CD4-positive, alpha-beta T cell treated with Interferon gamma for 1 hour (primary cell): Measurements from ENCODE around the gene PLET1.

Source experiments
- DNase-seq: peaks from one replicate; pipeline ENCODE4 v3.0.0-alpha.2; 2020

PLET1 gene

GRCh38 chr11:112280268-112281126 is 19.8 kb upstream of the PLET1 start:
- DNase-seq = peak; percentile 72

GRCh38 chr11:112279901-112280267 is 19.2 kb upstream of the PLET1 start:
- peak; percentile 67 for DNase-seq

- no peak for DNase-seq
These were observed 18.1 kb upstream of the PLET1 start for GRCh38 chr11:112278803-112279202.

- no peak for DNase-seq
These were observed 17.3 kb upstream of the PLET1 start for GRCh38 chr11:112277941-112278340.

- no peak for DNase-seq
These were observed 16.4 kb upstream of the PLET1 start for GRCh38 chr11:112277029-112277428.

- no peak for DNase-seq
These were observed 13.5 kb upstream of the PLET1 start for GRCh38 chr11:112274007-112274783.

- DNase-seq = no peak
These were observed 12.4 kb upstream of the PLET1 start for GRCh38 chr11:112273066-112273465.

GRCh38 chr11:112271242-112271641 is 10.6 kb upstream of the PLET1 start:
- DNase-seq = no peak

GRCh38 chr11:112270551-112271180 is 10.0 kb upstream of the PLET1 start:
- no peak for DNase-seq

- no peak for DNase-seq
These were observed 8.5 kb upstream of the PLET1 start for GRCh38 chr11:112269139-112269538.

- no peak for DNase-seq
These were observed 7.7 kb upstream of the PLET1 start for GRCh38 chr11:112268406-112268805.

- DNase-seq = no peak
These were observed 6.5 kb upstream of the PLET1 start for GRCh38 chr11:112267188-112267591.

- no peak for DNase-seq
These were observed 5.7 kb upstream of the PLET1 start for GRCh38 chr11:112266410-112266778.

GRCh38 chr11:112265659-112266409 is 5.2 kb upstream of the PLET1 start:
- DNase-seq = no peak

GRCh38 chr11:112255067-112255720 is 5.5 kb downstream of the PLET1 start:
- no peak for DNase-seq

- no peak for DNase-seq
These were observed 6.9 kb downstream of the PLET1 start for GRCh38 chr11:112253605-112254242.

- no peak for DNase-seq
These were observed 10.6 kb downstream of the PLET1 start for GRCh38 chr11:112249871-112250610.

- no peak for DNase-seq
These were observed 12.5 kb downstream of the PLET1 start for GRCh38 chr11:112248201-112248600.

GRCh38 chr11:112247201-112247600 is 13.5 kb downstream of the PLET1 start:
- DNase-seq = no peak

- DNase-seq = no peak
These were observed 19.2 kb downstream of the PLET1 start for GRCh38 chr11:112241486-112241885.

- no peak for DNase-seq
These were observed 22.6 kb downstream of the PLET1 start for GRCh38 chr11:112238041-112238440.
